DMS153 (cell line): ENCODE results near the gene NAA80.

Experiments
- DNase-seq: peaks from one replicate; lab custom pipeline; 2025; lab: John Stamatoyannopoulos, UW

Gene NAA80

GRCh38 chr3:50256978-50257890 is 42.0 kb downstream of the NAA80 start:
- no peak for DNase-seq

GRCh38 chr3:50255251-50255615 is 44.0 kb downstream of the NAA80 start:
- no peak for DNase-seq

GRCh38 chr3:50254577-50255250 is 44.5 kb downstream of the NAA80 start:
- no peak for DNase-seq

DNA sequence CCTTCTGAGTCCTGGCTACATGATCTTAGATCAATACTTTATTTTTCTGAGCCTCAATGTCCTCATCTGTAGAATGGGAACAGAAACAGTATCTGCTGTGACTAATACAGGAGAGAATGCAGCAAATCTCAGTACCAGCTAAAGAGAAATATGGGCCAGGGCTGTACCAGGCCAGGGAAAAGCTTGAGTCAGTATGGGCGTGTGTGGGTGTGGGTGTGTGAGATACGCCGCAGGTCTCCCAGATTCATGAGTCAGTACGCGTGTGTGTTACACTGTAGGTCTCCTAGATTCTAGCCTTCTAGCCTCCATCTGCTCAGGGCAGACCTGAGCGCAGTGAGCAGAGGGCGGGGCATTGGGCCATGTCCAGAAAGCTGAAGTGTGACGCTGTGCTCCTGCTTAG is 48.0 kb downstream of the NAA80 start:
- DNase-seq, result no peak

DNA sequence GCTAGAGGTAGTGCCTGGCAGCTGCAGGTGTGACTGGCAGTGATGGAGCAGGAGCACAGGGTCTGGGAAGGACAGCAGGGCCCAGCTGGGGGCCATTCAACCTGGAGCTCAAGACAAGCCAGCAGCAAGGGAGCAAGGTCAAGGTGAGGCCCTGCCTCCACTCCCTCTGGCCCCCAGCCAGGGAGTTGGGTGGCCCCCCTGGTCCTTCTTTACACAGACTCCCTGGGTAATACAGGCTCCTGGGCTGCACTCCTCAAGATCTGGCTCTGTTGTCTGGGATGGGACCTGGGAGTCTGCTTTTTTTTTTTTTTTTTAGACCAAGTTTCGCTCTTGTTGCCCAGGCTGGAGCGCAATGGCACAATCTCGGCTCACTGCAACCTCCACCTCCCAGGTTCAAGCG is 48.7 kb downstream of the NAA80 start:
- no peak for DNase-seq

DNA sequence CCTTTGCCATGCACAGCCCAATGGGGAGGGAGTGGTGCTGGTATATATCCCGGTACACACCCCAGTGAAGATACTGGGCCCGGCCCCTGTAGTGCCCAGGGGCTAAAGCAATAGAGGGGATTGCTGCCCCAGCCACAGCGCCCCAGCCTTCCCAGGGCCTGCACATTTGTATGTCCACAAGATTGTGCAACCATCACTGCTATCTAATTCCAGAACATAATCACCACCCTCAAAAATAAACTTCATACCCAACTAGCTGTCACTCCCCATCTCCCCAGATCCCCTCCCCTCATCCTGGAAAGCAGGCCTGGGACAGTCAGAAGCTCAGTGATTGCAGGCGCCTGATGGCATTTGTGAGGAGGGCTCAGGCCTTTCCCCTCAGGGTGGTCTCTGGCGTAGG is 49.7 kb downstream of the NAA80 start:
- DNase-seq, result no peak

- DNase-seq, result peak; percentile 23
Observed at GRCh38 chr3:50248387-50248786, 50.8 kb downstream of the NAA80 start.

GRCh38 chr3:50246517-50246954 is 52.7 kb downstream of the NAA80 start:
- DNase-seq, result no peak
